Ramos (cell line): ENCODE data around the gene CEACAM6.

Experiments used
- in situ Hi-C: fragments of 300-500 bp; cut with MboI; formaldehyde crosslinking; loops from one replicate; pipeline ENCODE4 v1.14.3; 2022; ENCODE audit warnings: low sequenced_read_pairs; ENCODE audit not compliant: unreplicated experiment

The CEACAM6 gene

GRCh38 chr19:41792513-41793413, 37.4 kb downstream of the CEACAM6 start:
- in situ Hi-C loops = no loop called here

DNA sequence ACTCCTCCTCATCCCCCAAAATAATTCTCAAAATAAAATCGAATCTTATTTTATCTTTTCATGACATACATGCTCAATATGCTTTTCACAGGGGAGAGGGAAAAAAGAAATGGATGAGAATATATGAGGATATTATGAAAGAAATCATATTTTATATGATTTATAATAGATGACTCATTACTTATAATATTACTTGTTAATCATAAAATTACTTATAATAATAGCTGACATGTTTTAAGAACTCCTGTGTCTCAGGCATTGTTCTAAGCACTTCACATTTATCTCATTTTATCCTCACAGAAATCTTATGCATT, 38.0 kb downstream of the CEACAM6 start:
- in situ Hi-C loops = no loop called here

DNA sequence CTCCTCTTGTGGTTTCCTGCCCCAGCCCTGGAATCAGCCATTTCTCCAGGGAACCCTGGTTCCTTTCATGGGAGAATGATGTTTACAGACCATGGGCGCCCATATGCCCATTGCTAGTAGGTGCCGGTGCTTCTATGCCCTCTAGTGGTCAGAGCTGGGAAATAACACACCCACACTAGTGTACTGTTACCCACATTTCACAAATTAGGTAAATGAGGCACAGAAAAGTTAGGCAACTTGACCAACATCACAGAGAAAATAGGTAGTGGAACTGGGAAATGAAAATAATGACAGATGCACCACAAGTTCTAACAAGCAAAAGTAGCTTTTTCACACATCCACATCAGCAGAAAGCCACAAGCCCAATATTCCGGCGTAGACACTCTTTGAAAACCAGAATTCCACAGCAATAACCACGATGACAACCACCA, 39.7 kb downstream of the CEACAM6 start:
- in situ Hi-C loops = no loop called here

GRCh38 chr19:41796362-41796761, 41.0 kb downstream of the CEACAM6 start, which contains the start of gene CEACAM3:
CEACAM3 (plus strand) TSS chr19:41796587; CDS start chr19:41796678, 91 bp downstream.
- in situ Hi-C loops = no loop called here

DNA sequence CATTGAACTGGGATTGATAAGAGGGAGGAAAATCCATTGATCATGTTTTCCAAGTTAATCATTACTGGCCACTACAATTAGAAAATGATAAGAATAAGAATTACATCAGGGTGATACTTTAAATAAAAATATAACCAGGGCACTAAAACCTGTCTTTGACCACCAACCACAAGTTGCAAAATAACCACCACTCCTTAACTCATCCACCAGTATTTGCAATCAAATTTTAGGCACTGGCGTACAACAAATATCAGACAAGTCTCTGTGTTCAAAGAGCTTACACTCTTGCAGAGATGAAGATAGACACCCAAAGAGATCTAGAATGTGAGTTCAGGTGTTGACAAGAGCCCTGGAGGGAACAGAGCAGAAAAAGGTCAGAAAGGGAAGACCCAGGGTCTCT, 41.6 kb downstream of the CEACAM6 start:
- in situ Hi-C loops = no loop called here

- in situ Hi-C loops = no loop called here
Observed at GRCh38 chr19:41799444-41800000, 44.2 kb downstream of the CEACAM6 start.

- in situ Hi-C loops = no loop called here
Observed at GRCh38 chr19:41801031-41801430, 45.7 kb downstream of the CEACAM6 start.

DNA sequence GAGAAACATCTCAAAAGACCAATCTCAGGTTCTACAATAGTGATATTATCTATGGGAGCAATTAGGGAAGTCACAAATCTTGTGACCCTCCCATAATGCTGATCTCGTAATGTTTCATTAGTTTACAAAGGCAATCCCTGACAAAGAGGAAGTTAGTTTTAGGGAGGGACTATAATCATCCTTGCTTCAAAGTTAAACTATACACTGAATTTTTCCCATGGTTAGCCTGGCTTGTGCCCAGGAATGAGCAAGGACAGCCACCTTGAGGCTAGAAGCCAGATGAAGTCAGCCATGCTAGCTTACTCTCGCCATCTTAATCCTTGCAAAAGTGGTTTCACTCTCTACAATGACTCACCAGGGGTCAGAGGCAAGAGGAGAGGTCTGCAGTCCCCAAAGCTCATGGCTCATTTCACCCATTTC, 46.5 kb downstream of the CEACAM6 start:
- in situ Hi-C loops = no loop called here

GRCh38 chr19:41802770-41803169, 47.4 kb downstream of the CEACAM6 start:
- in situ Hi-C loops = no loop called here

GRCh38 chr19:41804336-41804735, 49.0 kb downstream of the CEACAM6 start:
- in situ Hi-C loops = no loop called here

DNA sequence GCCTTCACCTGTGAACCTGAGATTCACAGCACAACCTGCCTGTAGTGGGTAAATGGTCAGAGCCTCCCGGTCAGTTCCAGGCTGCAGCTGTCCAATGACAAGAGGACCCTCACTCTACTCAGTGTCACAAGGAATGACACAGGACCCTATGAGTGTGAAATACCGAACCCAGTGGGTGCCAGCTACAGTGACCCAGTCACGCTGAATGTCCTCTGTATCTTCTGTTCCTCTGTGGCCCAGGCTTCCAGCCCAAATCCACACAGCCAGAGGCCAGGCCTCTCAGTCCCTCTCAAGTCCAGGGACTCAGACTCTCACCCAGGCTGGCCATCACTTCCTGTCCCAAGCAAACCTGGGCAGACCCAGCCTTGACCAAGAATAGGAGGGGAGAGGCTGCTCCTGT, 51.8 kb downstream of the CEACAM6 start:
- in situ Hi-C loops = no loop called here

- in situ Hi-C loops = no loop called here
Observed at GRCh38 chr19:41808663-41809566, 53.6 kb downstream of the CEACAM6 start.

DNA sequence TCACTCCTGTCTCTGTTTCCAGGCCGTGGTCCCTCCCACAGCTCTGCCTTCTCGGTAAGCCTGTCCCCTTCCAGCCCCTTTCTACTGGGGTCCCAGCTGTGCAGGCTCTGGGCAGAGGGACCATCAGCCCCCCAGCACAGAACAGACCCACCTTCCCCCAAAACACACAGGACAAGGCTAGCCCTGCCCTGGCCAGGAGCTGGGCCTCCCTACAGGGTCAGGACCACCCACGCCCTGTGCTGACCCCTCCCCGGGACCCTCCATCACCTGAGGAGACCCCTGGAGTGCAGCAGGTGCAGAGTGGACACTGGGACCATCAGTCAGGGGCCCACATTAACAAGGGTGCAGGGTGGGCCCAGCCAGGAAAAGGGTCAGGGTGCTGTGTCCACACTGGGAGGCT, 55.0 kb downstream of the CEACAM6 start:
- in situ Hi-C loops = no loop called here

GRCh38 chr19:41811036-41811435, 55.7 kb downstream of the CEACAM6 start:
- in situ Hi-C loops = no loop called here

GRCh38 chr19:41811981-41812380, 56.7 kb downstream of the CEACAM6 start:
- in situ Hi-C loops = no loop called here

DNA sequence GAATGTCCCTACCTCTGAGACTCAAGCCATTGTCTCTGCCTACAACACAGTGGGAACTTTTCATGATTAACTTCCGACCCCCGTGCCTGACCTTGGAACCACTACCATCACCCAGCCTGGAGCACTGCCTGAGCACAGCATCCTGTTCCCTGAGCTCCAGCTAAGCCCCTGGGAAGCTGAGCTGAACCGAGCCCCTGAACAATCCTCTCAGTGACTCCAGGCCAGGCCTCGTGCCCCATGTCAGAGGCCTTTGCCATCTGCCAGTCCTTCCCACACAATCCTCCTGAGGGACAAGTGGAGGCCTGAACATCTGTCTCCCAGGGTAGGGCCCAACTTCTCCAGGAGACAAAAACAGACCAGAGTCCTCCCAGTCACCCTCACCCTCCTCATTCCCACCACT, 58.6 kb downstream of the CEACAM6 start:
- in situ Hi-C loops = no loop called here

- in situ Hi-C loops = no loop called here
Observed at GRCh38 chr19:41815301-41815700, 60.0 kb downstream of the CEACAM6 start.

GRCh38 chr19:41816761-41817160, 61.4 kb downstream of the CEACAM6 start:
- in situ Hi-C loops = no loop called here

- in situ Hi-C loops = no loop called here
Observed at GRCh38 chr19:41821003-41821735, 65.8 kb downstream of the CEACAM6 start.
